Stimulated activated CD4-positive, alpha-beta T cell treated with anti-CD3 and anti-CD28 coated beads, Interleukin-4, amount 100 ng/mL, for 4 hours (primary cell): Measurements from ENCODE around the gene ADAT2.
"Not testable (repeated sequence)": the region's sequence is repeated elsewhere in the genome, so short reads cannot be mapped to it uniquely, and the experiment has no call there.

Experiments
- DNase-seq, 2 experiments: peaks; one replicate each; pipeline ENCODE4 v3.0.0-alpha.2; 2020

Gene ADAT2

GRCh38 chr6:143450453-143451371 is at the start of gene ADAT2, which contains the start of gene PEX3:
Gene ADAT2 (minus strand): TSS chr6:143450695. CDS start chr6:143450658, 37 bp downstream.
Gene PEX3 (plus strand): TSS chr6:143450805. CDS start chr6:143451043, 238 bp downstream.
- peak; percentile 89 to 92 for DNase-seq

- DNase-seq = peak in 1 of 2 experiments; percentile 12
Observed at GRCh38 chr6:143498428-143498827, 47.9 kb upstream of the ADAT2 start.

GRCh38 chr6:143496974-143497373 is 46.5 kb upstream of the ADAT2 start:
- no peak for DNase-seq

DNA sequence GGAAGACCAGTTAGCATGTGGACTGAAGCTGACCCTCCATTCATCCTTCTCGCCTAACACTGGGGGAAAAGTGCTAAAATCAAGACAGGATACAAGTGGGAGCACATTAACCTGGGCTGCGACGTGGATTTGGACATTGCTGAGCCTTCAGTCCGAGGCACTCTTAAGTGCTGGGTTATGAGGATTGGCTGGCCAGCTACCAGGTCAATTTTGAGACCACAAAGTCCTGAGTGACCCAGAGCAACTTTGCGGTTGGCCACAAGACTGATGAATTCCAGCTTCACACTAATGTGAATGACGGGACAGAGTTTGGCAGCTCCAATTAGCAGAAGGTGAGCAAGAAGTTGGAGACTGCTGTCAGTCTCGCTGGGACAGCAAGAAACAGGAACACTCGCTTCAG is 40.3 kb upstream of the ADAT2 start:
- DNase-seq = no peak

- no peak for DNase-seq
Observed at GRCh38 chr6:143490244-143490643, 39.7 kb upstream of the ADAT2 start.

- no peak for DNase-seq
Observed at GRCh38 chr6:143486752-143487151, 36.3 kb upstream of the ADAT2 start.

DNA sequence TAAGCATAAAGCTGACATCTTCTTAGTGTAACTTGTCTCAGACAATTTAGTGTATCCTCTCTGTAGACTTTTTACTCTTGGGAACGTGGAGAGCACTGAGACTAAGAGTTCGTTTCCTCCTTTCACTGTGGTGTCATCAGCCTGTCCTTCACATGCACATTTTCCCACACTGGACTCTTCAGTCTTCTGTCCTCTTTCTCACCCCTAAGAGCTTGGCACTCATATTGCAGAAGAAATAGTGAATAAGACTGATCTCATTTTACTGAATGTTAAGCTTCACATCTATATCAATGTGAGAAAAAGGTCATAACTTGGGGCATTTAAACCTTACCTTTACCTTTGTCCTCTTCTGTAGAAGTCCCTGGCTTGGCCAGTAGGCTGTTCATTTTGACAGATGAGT is 35.5 kb upstream of the ADAT2 start:
- DNase-seq = no peak

DNA sequence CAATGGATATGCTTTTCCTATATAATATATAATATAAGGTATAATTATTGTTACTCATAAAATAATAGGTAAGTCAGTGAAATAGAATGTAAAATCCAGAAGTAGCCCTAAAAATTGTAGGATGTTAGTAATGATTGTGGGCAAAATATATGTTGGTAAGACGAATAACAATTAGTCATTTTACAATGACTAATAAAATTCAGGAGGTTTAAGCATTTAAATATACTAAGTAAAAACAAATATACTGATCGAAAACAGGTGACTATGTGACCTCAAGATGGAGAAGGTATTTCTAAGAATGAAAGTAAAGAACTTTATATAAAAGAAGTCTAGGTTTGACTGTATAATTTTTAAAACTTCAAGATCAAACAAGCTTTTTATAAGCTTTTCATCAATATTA is 32.1 kb upstream of the ADAT2 start:
- DNase-seq = no peak

DNA sequence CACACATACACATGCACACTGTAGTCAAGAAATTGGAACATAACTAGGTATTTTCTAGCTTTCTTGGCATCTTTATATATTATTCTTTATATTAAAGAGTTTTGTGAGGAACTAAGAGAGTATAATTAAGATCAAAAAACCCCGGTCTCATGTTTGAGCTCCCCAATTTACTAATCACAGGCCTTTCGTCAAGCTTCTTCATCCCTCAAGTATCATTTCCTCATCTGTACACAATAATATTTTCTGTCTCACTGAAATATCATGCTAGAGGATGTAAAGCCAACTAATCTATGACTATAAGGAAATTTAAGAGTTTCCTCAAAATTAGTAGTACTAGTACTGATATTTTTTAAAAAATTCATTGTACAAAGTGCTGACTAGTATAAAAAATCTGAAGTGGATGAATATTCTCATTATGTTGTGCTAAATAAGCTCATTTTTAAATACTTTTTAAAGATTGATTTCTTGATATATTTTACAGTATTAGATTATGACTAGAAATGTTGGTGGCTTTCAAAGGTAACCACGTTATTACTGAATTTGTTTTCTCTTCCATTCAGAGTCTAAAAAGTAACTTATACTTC is 28.1 kb upstream of the ADAT2 start:
- DNase-seq = no peak

DNA sequence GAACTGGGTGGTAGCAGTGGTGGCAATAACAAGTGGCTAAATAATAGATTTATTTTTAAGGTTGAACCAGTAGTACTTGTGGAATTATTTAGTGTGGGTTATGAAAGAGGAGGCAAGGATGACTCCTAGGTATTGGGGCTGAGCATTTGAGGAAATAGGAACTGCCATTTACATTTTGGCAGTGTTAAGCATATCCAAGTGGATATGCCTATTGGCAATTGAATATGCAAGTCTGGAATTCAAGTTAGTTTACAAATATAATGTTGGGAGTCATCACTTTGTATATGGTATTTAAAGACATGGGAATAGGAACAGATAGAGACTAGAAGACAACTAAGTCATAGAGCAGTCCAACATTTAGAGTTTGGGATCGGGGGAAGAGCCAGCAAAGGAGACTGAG is 26.1 kb upstream of the ADAT2 start:
- no peak for DNase-seq

DNA sequence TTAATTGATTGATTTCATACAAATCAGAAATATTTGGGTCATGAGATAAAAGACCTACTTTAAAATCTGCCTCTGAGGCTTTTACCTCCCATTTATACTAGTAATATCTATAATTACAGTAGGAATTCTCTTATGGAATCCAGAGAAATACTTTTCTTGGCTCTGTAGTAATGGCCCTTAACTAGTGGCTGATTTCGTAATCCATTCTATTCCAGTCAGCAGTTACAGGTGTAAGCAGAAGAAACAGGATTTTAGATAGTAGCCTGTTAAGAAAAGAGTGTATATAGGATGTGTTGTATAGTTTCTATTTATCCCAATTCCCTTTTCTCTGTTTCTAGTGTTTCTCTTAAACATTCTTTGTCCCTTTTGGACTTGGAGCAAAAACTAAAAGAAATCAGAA is 21.3 kb upstream of the ADAT2 start:
- DNase-seq = no peak

DNA sequence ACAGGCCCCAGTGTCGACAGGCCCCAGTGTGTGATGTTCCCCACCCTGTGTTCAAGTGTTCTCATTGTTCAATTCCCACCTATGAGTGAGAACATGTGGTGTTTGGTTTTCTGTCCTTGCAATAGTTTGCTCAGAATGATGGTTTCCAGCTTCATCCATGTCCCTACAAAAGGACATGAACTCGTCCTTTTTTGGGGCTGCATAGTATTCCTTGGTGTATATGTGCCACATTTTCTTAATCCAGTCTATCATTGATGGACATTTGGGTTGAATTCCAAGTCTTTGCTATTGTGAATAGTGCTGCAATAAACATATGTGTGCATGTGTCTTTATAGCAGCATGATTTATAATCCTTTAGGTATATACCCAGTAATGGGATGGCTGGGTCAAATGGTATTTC is 18.3 kb upstream of the ADAT2 start:
- not testable (repeated sequence) for DNase-seq

DNA sequence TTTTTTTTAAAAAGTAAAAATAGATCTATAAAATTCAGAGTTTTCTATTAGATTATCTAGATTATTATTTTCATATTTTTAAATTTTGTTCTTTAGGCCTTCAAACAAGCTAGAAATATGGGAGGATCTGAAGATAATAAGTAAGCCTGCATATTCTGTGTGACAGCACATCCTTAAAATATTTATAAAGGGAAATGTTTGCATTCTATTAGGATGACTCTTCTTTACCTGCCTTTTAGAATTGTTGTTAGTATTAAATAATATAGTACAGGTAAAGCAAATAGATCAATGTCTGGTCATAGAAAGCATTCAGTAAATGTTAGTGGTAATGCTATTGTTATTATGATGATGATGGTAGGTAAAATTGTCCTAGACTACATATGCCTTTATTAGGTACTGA is 17.5 kb upstream of the ADAT2 start:
- no peak for DNase-seq

GRCh38 chr6:143465546-143465945 is 15.1 kb upstream of the ADAT2 start:
- no peak for DNase-seq

GRCh38 chr6:143457563-143458359 is 7.3 kb upstream of the ADAT2 start:
- no peak for DNase-seq

- no peak for DNase-seq
Observed at GRCh38 chr6:143451531-143451930, 1.0 kb upstream of the ADAT2 start.

DNA sequence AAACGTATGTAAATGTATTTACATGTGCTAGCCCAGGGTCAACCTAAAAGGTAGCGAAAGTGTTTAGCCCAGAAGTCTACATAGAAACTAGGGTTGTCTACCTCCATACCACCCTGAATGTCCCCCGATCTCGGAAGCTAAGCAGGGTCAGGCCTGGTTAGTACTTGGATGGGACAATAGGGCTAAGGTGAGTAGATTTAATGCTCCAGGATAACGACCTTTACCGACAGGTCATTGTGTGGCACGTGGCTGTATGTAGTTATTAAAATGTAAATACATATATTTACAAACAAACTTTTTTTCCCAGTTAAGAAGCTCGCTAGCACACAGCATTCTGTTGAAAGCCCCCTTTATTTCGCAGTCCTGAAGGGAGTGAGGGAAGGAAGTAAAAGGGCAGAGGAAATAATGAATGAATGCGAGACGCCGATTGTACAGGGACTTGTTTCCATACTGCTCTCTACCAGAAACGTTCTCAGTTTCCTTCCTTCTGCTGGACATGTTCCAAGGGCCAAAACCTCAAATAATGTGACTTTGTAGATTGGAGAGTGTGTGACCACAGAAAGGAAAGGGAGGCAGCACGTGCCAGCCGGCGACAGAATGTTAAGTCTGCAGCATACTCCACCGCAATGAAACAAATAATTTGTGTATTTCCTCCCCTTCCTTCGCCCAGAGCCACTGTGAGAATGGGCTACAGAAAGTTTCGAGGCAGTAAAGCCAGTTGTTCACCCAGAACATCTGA is 612 bp downstream of the ADAT2 start:
- peak; percentile 1 to 12 for DNase-seq

GRCh38 chr6:143449082-143449713 is 1.3 kb downstream of the ADAT2 start:
- DNase-seq = no peak

DNA sequence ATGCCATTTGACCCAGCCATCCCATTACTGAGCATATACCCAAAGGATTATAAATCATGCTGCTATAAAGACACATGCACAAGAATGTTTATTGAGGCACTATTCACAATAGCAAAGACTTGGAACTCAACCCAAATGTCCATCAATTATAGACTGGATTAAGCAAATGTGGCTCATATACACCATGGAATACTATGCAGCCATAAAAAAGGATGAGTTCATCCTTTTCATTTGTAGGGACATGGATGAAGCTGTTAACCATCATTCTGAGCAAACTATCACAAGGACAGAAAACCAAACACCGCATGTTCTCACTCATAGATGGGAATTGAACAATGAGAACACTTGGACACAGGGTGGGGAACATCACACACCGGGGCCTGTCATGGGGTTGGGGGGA is 2.6 kb downstream of the ADAT2 start:
- DNase-seq = not testable (repeated sequence)

DNA sequence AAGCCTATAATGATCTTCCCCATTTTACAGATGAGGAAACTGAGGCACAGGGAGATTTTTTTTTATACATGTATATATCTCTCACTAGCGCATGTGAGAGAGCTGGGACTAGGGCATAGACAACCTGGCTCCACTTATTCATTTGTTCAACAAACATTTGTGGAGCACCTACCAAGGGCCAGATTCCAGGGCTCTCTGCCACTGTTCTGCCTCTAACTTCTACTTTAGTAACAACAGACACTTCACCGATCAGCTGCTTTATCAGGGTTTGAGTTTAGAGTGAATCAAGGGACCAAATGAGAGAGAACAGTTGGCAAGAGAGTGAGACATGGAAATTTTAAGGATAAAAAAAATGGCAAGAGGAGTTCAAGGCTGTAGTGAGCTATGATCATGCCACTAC is 7.4 kb downstream of the ADAT2 start:
- DNase-seq = no peak

- DNase-seq = no peak
Observed at GRCh38 chr6:143441680-143442545, 8.6 kb downstream of the ADAT2 start.
